ENCODE data around the gene ZFAND3. TPM values are rescaled to one million over a fixed set of nuclear protein-coding genes. Genes with fewer than 3 reads are reported as not detected.

ZFAND3 gene
- total RNA-seq, 1 experiment from 2014 or later: 22.2 TPM

DNA sequence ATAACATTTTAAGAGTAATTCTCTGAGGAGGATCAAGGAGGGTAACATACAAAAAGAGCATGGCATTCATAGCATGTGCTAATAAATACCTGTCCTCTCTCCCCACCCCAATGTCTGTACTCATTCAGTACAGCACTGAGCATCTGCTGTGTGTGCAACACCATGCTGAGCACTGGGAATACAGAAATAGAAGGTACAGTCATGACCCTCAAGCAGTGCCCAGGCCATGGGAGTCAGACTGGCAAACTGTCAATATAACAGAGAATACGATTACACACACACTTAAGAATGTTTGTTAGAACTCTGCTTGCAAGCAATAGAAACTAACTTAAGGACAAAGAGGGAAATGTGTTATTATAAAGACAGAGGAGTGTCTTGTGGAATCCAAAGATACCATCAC is 24.7 kb upstream of the ZFAND3 start:
- Histone ChIP-seq H3K9me2 (replicated peaks; ENCODE audit: low read length) (no peaks in the 10 kb centered on the region), H3K4me2 (ENCODE audit: low read length) (no peak overlapping the region), H3K4me1 (ENCODE audit: insufficient read depth, low read length) (peaks cover 12% of the 10 kb centered on the region), H3K4me3 (ENCODE audit: low read length) (no peak overlapping the region), H3K9me3 (ENCODE audit: low read length) (no peaks in the 10 kb centered on the region), H3K27me3 (ENCODE audit: low read length) (no peaks in the 10 kb centered on the region), H2AFZ (ENCODE audit: low read length) (no peak overlapping the region), H3K36me3 (ENCODE audit: low read depth, low read length) (no peaks in the 10 kb centered on the region), H3F3A (ENCODE audit: low read length, unreplicated experiment) (no peaks in the 10 kb centered on the region), H3K27ac (ENCODE audit: low read length) (no peak overlapping the region), H3K79me2 (ENCODE audit: low read length) (no peaks in the 10 kb centered on the region), H3K9ac (ENCODE audit: low read length) (no peak overlapping the region), H4K20me1 (ENCODE audit: low read length) (no peaks in the 10 kb centered on the region)
- ChIA-PET POLR2A (ENCODE audit: unreplicated experiment) (no interaction called here), CTCF (no interaction called here)
- ATAC-seq (no peak), DNase-seq (peak; percentile 33)
- BruUV-seq (replicated peaks): no TSS peak
- intact Hi-C loops (cut with micrococcal nuclease): no loop called here
- no peak for TF ChIP-seq EZH2phosphoT487 (IDR thresholded peaks at IDR 0.05; ENCODE audit: borderline replicate concordance, low read length)

DNA sequence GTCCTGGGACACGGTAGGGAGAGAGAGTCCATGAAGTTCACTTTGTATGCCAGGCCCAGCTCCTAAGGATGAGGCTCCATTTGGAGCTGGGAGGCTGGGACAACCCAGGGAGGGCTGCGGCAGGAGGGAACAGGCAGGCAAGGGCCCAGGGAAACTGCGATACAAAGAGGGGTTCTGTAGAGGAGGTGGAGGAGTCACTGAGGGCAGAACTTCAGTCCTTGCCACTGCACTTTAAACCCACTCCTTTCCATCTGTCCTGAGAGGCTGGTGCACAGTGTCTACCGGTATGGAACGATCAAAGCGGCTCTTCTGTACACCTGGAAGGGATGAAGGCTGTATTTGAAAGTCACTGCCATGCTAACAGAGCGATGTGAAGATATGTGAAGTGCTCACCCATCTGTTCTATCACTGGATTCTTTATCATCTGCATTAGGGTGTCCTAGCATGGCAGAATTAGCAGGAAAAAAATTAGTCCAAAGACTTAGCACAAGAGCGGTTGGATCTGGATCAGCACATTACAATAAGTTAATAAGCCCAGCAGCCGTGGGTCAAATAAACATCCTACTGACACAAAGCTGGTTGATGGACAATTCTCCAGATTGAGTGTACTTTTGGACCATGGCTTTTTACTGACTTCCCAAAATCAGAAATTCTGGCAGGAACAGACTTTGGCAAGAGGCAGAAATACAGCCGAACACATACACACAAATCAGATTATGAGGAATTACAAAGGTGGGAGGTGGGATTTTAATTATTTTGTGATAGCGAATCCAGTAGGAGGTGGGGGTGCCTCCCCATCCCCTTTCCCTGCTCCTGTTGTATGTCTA is 20.9 kb upstream of the ZFAND3 start:
- no peaks in the 10 kb centered on the region for H3K79me2 ChIP-seq (ENCODE audit: low read length)
- H4K20me1 ChIP-seq (ENCODE audit: low read length): no peaks in the 10 kb centered on the region
- no peak overlapping the region for H3K27ac ChIP-seq (ENCODE audit: low read length)
- no peaks in the 10 kb centered on the region for H3F3A ChIP-seq (ENCODE audit: low read length, unreplicated experiment)
- H3K36me3 ChIP-seq (ENCODE audit: low read depth, low read length): no peaks in the 10 kb centered on the region
- no peak for DNase-seq
- TF ChIP-seq EZH2phosphoT487 (IDR thresholded peaks at IDR 0.05; ENCODE audit: borderline replicate concordance, low read length): no peak
- TF ChIP-seq, protein P1, sequence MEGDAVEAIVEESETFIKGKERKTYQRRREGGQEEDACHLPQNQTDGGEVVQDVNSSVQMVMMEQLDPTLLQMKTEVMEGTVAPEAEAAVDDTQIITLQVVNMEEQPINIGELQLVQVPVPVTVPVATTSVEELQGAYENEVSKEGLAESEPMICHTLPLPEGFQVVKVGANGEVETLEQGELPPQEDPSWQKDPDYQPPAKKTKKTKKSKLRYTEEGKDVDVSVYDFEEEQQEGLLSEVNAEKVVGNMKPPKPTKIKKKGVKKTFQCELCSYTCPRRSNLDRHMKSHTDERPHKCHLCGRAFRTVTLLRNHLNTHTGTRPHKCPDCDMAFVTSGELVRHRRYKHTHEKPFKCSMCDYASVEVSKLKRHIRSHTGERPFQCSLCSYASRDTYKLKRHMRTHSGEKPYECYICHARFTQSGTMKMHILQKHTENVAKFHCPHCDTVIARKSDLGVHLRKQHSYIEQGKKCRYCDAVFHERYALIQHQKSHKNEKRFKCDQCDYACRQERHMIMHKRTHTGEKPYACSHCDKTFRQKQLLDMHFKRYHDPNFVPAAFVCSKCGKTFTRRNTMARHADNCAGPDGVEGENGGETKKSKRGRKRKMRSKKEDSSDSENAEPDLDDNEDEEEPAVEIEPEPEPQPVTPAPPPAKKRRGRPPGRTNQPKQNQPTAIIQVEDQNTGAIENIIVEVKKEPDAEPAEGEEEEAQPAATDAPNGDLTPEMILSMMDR (conservative IDR thresholded peaks at IDR 0.05; ENCODE audit: low read depth, low read length): no peak
- TF ChIP-seq EZH2 (IDR thresholded peaks at IDR 0.05; ENCODE audit: low read length, unreplicated experiment): no peak
- no peak overlapping the region for H3K4me3 ChIP-seq (ENCODE audit: low read length)
- intact Hi-C loops (cut with micrococcal nuclease): no loop called here
- no peak overlapping the region for H3K4me2 ChIP-seq (ENCODE audit: low read length)
- no TSS peak for BruUV-seq (replicated peaks)
- H3K27me3 ChIP-seq (ENCODE audit: low read length): no peaks in the 10 kb centered on the region
- no peaks in the 10 kb centered on the region for H3K9me3 ChIP-seq (ENCODE audit: low read length)
- H2AFZ ChIP-seq (ENCODE audit: low read length): no peak overlapping the region
- no peak for ATAC-seq
- H3K9ac ChIP-seq (ENCODE audit: low read length): no peak overlapping the region
- ChIA-PET POLR2A (ENCODE audit: unreplicated experiment) (no interaction called here), CTCF (no interaction called here)
- no peaks in the 10 kb centered on the region for H3K9me2 ChIP-seq (replicated peaks; ENCODE audit: low read length)
- H3K4me1 ChIP-seq (ENCODE audit: insufficient read depth, low read length): no peaks in the 10 kb centered on the region

DNA sequence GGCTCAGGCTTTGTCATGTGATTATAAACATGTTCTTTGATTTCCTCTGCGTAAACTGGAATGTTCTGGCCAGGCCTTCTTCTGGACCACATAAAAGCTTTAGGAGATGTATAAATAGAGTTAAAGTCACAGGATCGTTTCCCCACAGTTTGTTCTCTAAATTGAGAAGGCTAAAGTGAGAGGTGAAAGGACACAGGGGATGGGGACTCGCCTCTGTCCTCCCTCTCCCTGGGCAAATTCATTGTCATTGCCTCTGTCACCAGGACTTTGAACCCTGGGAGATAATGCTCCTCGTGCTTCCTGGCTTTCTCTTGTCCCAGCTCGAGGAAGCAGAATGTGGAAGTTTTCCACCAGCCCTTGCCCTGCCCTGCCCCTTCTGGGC is 20.3 kb upstream of the ZFAND3 start:
- ATAC-seq: no peak
- Histone ChIP-seq H3K9me3 (ENCODE audit: low read length) (no peaks in the 10 kb centered on the region), H3K27ac (ENCODE audit: low read length) (no peak overlapping the region), H3K27me3 (ENCODE audit: low read length) (no peaks in the 10 kb centered on the region), H4K20me1 (ENCODE audit: low read length) (no peaks in the 10 kb centered on the region), H3K4me2 (ENCODE audit: low read length) (no peak overlapping the region), H3K4me3 (ENCODE audit: low read length) (no peak overlapping the region), H2AFZ (ENCODE audit: low read length) (no peak overlapping the region), H3K4me1 (ENCODE audit: insufficient read depth, low read length) (no peaks in the 10 kb centered on the region), H3K36me3 (ENCODE audit: low read depth, low read length) (no peaks in the 10 kb centered on the region), H3F3A (ENCODE audit: low read length, unreplicated experiment) (no peaks in the 10 kb centered on the region), H3K79me2 (ENCODE audit: low read length) (no peaks in the 10 kb centered on the region), H3K9me2 (replicated peaks; ENCODE audit: low read length) (no peaks in the 10 kb centered on the region), H3K9ac (ENCODE audit: low read length) (no peak overlapping the region)
- CTCF ChIA-PET: no interaction called here
- POLR2A ChIA-PET (ENCODE audit: unreplicated experiment): no interaction called here
- DNase-seq: no peak
- intact Hi-C loops (cut with micrococcal nuclease): no loop called here
- TF ChIP-seq, protein P1 (conservative IDR thresholded peaks at IDR 0.05; ENCODE audit: low read depth, low read length): no peak
- TF ChIP-seq EZH2phosphoT487 (IDR thresholded peaks at IDR 0.05; ENCODE audit: borderline replicate concordance, low read length) (no peak), EZH2 (IDR thresholded peaks at IDR 0.05; ENCODE audit: low read length, unreplicated experiment) (no peak)
- BruUV-seq (replicated peaks): no TSS peak

Measured in PC-3 (cell line).